ENCODE data around the gene MOSMO.
"Not testable (repeated sequence)": the region's sequence is repeated elsewhere in the genome, so short reads cannot be mapped to it uniquely, and the experiment has no call there.

The MOSMO gene

DNA sequence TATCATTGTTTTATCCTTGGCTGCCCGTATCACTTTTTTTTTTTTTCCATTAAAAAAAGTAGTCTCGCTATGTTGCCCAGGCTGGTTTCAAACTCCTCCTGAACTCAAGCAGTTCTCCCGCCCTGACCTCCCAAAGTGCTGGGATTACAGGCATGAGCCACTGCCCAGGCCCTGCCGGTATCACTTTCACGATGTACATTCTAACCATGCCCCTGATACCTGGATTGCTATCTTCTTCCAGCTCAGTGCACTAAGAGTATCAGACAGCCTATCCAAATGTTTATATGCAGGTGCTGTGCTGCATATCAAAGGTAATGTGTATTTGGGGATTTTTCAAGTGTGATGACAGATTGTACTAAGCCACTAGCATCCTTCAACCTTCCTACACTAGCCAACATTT, 14.2 kb downstream of the MOSMO start:
- DNase-seq (ENCODE audit: low spot score), result no peak
- no peak overlapping the region for H3K4me3 ChIP-seq (ENCODE audit: severe bottlenecking)
- H3K27me3 ChIP-seq (ENCODE audit: insufficient read depth, poor library complexity, severe bottlenecking), result no peaks in the 10 kb centered on the region
- peaks cover 40% of the 10 kb centered on the region for H3K4me1 ChIP-seq (ENCODE audit: insufficient read depth, poor library complexity, severe bottlenecking)
- TF ChIP-seq, protein P1, sequence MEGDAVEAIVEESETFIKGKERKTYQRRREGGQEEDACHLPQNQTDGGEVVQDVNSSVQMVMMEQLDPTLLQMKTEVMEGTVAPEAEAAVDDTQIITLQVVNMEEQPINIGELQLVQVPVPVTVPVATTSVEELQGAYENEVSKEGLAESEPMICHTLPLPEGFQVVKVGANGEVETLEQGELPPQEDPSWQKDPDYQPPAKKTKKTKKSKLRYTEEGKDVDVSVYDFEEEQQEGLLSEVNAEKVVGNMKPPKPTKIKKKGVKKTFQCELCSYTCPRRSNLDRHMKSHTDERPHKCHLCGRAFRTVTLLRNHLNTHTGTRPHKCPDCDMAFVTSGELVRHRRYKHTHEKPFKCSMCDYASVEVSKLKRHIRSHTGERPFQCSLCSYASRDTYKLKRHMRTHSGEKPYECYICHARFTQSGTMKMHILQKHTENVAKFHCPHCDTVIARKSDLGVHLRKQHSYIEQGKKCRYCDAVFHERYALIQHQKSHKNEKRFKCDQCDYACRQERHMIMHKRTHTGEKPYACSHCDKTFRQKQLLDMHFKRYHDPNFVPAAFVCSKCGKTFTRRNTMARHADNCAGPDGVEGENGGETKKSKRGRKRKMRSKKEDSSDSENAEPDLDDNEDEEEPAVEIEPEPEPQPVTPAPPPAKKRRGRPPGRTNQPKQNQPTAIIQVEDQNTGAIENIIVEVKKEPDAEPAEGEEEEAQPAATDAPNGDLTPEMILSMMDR (IDR thresholded peaks at IDR 0.05; ENCODE audit: poor library complexity, severe bottlenecking), result no peak
- H3K27ac ChIP-seq (ENCODE audit: poor library complexity, severe bottlenecking), result peak overlapping the region; percentile 96
- ATAC-seq (ENCODE audit: low read depth), result no peak
- peaks cover 14% of the 10 kb centered on the region; the same call in 1 of the 2 replicates for H3K36me3 ChIP-seq (ENCODE audit: low read depth)
- no peaks in the 10 kb centered on the region for H3K9me3 ChIP-seq (ENCODE audit: severe bottlenecking)

DNA sequence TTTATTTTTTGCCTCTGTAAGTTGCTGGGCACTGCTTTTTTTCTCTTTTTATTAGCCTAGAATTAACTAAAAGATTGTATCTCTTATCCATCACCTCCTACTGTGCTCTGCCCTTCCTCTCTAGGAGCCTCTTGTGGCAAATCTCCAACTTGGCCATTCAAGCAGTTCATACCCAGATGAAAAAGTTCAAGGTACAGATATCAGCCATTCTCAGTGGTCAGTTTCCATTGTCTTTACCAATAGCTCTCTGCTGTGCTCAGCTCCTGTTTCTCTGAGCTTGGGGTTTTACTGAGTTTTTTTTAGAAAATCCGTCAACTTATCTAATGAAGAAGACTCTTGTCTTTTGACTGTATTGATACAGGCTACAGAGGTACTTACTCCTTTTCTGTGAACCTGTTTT, 15.6 kb downstream of the MOSMO start:
- Histone ChIP-seq H3K27ac (ENCODE audit: poor library complexity, severe bottlenecking) (peak overlapping the region; percentile 96), H3K4me3 (ENCODE audit: severe bottlenecking) (no peak overlapping the region)
- DNase-seq (ENCODE audit: low spot score), result no peak

DNA sequence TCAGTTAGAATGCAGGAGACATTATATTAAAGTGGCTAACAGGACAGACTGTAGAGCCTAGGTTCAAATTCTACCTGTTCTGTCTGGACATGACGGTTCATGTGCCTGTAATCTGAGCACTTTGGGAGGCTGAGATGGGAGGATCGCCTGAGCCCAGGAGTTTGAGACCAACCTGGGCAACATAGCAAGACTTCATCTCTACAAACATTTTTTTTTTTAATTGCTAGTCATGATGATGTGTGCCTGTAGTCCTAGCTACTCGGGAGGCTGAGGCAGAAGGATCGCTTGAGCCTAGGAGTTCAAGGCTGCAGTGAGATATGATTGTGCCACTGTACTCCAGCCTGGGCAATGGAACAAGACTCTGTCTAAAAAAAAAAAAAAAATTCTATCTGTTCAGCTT, 16.9 kb downstream of the MOSMO start:
- not testable (repeated sequence) for H3K4me3 ChIP-seq (ENCODE audit: severe bottlenecking); ATAC-seq (ENCODE audit: low read depth); H3K27me3 ChIP-seq (ENCODE audit: insufficient read depth, poor library complexity, severe bottlenecking); H3K9me3 ChIP-seq (ENCODE audit: severe bottlenecking); DNase-seq (ENCODE audit: low spot score)
- peaks cover 45% of the 10 kb centered on the region for H3K4me1 ChIP-seq (ENCODE audit: insufficient read depth, poor library complexity, severe bottlenecking)
- H3K36me3 ChIP-seq (ENCODE audit: low read depth), result peaks cover 22% of the 10 kb centered on the region; the same call in 1 of the 2 replicates
- H3K27ac ChIP-seq (ENCODE audit: poor library complexity, severe bottlenecking), result peak overlapping the region; percentile 96

More for the DNA sequence above, 15.6 kb downstream of the MOSMO start:
- no peak for ATAC-seq (ENCODE audit: low read depth)
- Histone ChIP-seq H3K27me3 (ENCODE audit: insufficient read depth, poor library complexity, severe bottlenecking) (no peaks in the 10 kb centered on the region), H3K4me1 (ENCODE audit: insufficient read depth, poor library complexity, severe bottlenecking) (peaks cover 40% of the 10 kb centered on the region), H3K9me3 (ENCODE audit: severe bottlenecking) (no peaks in the 10 kb centered on the region), H3K36me3 (ENCODE audit: low read depth) (peaks cover 14% of the 10 kb centered on the region; the same call in 1 of the 2 replicates)
- TF ChIP-seq, protein P1 (IDR thresholded peaks at IDR 0.05; ENCODE audit: poor library complexity, severe bottlenecking), result no peak

DNA sequence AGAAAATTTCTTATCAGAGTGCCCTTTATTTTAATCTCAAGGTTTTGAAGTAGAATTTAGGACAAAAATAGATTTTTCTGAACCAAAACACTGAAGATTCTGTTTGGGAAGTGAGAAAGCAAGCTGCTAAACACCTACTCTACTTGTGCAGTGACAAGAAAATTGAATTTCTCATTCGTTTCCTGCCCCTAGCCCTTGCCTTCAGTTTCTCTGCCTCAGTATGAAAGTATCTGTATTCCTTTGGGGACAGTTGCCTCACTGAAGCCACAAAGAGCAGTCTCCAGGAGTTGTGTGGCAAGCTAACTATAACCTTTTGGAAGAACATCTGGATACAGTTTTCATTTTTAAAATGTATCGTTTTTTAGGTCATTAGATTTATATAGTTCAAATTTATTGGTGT, 19.7 kb downstream of the MOSMO start:
- DNase-seq (ENCODE audit: low spot score), result no peak
- Histone ChIP-seq H3K27ac (ENCODE audit: poor library complexity, severe bottlenecking) (peak overlapping the region; percentile 96), H3K9me3 (ENCODE audit: severe bottlenecking) (no peaks in the 10 kb centered on the region), H3K27me3 (ENCODE audit: insufficient read depth, poor library complexity, severe bottlenecking) (no peaks in the 10 kb centered on the region), H3K4me3 (ENCODE audit: severe bottlenecking) (no peak overlapping the region), H3K36me3 (ENCODE audit: low read depth) (peaks cover 45% of the 10 kb centered on the region), H3K4me1 (ENCODE audit: insufficient read depth, poor library complexity, severe bottlenecking) (peaks cover 52% of the 10 kb centered on the region)
- TF ChIP-seq, protein P1 (IDR thresholded peaks at IDR 0.05; ENCODE audit: poor library complexity, severe bottlenecking), result no peak
- no peak for ATAC-seq (ENCODE audit: low read depth)

DNA sequence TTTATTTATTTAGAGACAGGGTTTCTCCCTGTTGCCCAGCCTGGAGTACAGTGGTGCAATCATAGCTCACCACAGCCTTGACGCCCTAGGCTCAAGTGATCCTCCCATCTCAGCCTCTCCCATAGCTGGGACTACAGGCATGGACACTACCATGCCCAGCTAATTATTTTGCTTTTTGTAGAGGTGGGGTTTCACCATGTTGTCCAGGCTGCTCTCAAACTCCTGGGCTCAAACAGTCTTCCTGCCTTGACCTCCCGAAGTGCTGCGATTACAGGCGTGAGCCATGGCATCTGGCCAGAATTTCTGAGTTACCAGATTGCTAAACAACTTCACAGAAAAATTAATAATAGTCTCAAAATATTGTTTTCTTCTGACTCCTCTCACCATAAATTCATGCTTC, 21.7 kb downstream of the MOSMO start:
- Histone ChIP-seq H3K4me1 (ENCODE audit: insufficient read depth, poor library complexity, severe bottlenecking) (peaks cover 52% of the 10 kb centered on the region), H3K27me3 (ENCODE audit: insufficient read depth, poor library complexity, severe bottlenecking) (no peaks in the 10 kb centered on the region), H3K36me3 (ENCODE audit: low read depth) (peaks cover 58% of the 10 kb centered on the region), H3K27ac (ENCODE audit: poor library complexity, severe bottlenecking) (peak overlapping the region; percentile 96), H3K4me3 (ENCODE audit: severe bottlenecking) (no peak overlapping the region), H3K9me3 (ENCODE audit: severe bottlenecking) (no peaks in the 10 kb centered on the region)
- ATAC-seq (ENCODE audit: low read depth) (no peak), DNase-seq (ENCODE audit: low spot score) (no peak)
- TF ChIP-seq, protein P1 (IDR thresholded peaks at IDR 0.05; ENCODE audit: poor library complexity, severe bottlenecking), result no peak

All from RWPE2 (cell line).